ENCODE data around the gene MAP3K2.

The MAP3K2 gene

DNA sequence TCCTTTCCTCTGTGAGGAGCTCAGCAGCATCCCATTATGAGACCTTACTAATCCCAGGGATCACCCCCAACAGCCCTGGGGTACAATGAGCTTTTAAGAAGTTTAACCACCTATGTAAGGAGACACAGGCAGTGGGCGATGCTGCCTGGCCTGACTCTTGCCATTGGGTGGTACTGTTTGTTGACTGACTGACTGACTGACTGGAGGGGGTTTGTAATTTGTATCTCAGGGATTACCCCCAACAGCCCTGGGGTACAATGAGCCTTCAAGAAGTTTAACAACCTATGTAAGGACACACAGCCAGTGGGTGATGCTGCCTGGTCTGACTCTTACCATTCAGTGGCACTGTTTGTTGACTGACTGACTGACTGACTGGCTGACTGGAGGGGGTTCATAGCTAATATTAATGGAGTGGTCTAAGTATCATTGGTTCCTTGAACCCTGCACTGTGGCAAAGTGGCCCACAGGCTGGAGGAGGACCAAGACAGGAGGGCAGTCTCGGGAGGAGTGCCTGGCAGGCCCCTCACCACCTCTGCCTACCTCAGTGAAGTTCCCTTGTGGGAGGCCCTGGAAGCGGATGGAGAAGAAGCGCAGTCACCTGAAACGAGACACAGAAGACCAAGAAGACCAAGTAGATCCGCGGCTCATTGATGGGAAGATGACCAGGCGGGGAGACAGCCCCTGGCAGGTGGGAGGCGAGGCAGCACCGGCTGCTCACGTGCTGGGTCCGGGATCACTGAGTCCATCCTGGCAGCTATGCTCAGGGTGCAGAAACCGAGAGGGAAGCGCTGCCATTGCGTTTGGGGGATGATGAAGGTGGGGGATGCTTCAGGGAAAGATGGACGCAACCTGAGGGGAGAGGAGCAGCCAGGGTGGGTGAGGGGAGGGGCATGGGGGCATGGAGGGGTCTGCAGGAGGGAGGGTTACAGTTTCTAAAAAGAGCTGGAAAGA lies 38.0 kb upstream of the MAP3K2 start:
- TF ChIP-seq, protein P1, sequence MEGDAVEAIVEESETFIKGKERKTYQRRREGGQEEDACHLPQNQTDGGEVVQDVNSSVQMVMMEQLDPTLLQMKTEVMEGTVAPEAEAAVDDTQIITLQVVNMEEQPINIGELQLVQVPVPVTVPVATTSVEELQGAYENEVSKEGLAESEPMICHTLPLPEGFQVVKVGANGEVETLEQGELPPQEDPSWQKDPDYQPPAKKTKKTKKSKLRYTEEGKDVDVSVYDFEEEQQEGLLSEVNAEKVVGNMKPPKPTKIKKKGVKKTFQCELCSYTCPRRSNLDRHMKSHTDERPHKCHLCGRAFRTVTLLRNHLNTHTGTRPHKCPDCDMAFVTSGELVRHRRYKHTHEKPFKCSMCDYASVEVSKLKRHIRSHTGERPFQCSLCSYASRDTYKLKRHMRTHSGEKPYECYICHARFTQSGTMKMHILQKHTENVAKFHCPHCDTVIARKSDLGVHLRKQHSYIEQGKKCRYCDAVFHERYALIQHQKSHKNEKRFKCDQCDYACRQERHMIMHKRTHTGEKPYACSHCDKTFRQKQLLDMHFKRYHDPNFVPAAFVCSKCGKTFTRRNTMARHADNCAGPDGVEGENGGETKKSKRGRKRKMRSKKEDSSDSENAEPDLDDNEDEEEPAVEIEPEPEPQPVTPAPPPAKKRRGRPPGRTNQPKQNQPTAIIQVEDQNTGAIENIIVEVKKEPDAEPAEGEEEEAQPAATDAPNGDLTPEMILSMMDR (IDR thresholded peaks at IDR 0.05; ENCODE audit: insufficient read depth, low read length, poor library complexity, severe bottlenecking): no peak
- Histone ChIP-seq H3K27me3 (replicated peaks; ENCODE audit: control insufficient read depth, insufficient read depth, low read length) (peaks cover 2% of the 10 kb centered on the region; the same call in 1 of the 2 replicates), H3K36me3 (ENCODE audit: control insufficient read depth, insufficient read depth, low read length) (no peaks in the 10 kb centered on the region), H3K4me3 (replicated peaks; ENCODE audit: low read depth, low read length) (no peak overlapping the region)
- no peak for DNase-seq (ENCODE audit: extremely low read depth, insufficient read length)

DNA sequence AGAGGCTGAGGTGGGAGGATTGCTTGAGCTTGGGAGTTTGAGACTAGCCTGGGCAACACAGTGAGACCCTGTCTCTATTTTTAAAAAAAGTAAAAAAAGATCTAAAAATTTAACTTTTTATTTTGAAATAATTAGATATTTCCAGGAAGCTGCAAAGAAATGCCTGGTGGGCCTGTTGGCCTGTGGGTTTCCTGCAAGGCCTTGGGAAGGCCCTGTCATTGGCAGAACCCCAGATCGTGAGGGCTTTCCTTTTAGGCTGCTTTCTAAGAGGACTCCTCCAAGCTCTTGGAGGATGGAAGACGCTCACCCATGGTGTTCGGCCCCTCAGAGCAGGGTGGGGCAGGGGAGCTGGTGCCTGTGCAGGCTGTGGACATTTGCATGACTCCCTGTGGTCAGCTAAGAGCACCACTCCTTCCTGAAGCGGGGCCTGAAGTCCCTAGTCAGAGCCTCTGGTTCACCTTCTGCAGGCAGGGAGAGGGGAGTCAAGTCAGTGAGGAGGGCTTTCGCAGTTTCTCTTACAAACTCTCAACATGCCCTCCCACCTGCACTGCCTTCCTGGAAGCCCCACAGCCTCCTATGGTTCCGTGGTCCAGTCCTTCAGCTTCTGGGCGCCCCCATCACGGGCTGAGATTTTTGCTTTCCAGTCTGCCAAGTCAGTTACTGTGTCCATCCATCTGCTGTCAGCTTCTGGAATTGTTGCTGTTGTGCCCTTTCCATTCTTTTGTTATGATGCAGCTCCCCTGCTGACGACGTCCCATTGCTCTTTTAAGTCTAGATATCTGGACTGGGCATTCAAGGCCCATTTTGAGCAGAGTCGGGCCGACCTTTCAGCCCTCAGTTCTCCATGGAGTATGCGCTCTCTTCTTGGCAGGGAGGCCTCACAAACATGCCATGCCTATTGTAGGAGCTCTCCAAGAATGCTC lies 37.1 kb upstream of the MAP3K2 start:
- peaks cover 2% of the 10 kb centered on the region; the same call in 1 of the 2 replicates for H3K27me3 ChIP-seq (replicated peaks; ENCODE audit: control insufficient read depth, insufficient read depth, low read length)
- no peak for DNase-seq (ENCODE audit: extremely low read depth, insufficient read length)
- no peak overlapping the region for H3K4me3 ChIP-seq (replicated peaks; ENCODE audit: low read depth, low read length)
- TF ChIP-seq, protein P1 (IDR thresholded peaks at IDR 0.05; ENCODE audit: insufficient read depth, low read length, poor library complexity, severe bottlenecking): no peak
- H3K36me3 ChIP-seq (ENCODE audit: control insufficient read depth, insufficient read depth, low read length): no peaks in the 10 kb centered on the region

DNA sequence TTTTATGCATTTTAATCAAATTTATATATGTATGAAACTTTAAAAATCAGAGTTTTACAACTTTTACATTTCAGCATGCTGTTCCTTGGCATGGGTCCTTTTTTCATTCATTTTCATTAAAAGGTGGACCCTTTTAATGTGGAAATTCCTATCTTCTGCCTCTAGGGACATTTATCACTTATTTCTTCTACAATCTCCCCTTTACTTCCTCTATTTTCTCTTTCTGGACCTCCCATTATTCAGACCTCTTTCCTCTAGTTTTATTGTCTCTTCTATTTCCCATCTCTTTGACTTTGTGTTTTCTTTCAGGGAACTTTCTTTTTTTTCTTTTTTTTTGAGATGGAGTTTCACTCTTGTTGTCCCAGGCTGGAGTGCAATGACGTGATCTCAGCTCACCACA lies 36.1 kb upstream of the MAP3K2 start:
- H3K4me3 ChIP-seq (replicated peaks; ENCODE audit: low read depth, low read length): no peak overlapping the region
- TF ChIP-seq, protein P1 (IDR thresholded peaks at IDR 0.05; ENCODE audit: insufficient read depth, low read length, poor library complexity, severe bottlenecking): no peak
- H3K36me3 ChIP-seq (ENCODE audit: control insufficient read depth, insufficient read depth, low read length): no peaks in the 10 kb centered on the region
- H3K27me3 ChIP-seq (replicated peaks; ENCODE audit: control insufficient read depth, insufficient read depth, low read length): peaks cover 2% of the 10 kb centered on the region; the same call in 1 of the 2 replicates
- DNase-seq (ENCODE audit: extremely low read depth, insufficient read length): no peak

DNA sequence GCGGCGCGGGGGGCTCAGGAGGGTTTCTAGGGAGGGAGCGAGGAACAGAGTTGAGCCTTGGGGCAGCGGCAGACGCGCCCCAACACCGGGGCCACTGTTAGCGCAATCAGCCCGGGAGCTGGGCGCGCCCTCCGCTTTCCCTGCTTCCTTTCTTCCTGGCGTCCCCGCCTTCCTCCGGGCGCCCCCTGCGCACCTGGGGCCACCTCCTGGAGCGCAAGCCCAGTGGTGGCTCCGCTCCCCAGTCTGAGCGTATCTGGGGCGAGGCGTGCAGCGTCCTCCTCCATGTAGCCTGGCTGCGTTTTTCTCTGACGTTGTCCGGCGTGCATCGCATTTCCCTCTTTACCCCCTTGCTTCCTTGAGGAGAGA lies 35.7 kb upstream of the MAP3K2 start:
- H3K27me3 ChIP-seq (replicated peaks; ENCODE audit: control insufficient read depth, insufficient read depth, low read length): peaks cover 2% of the 10 kb centered on the region; the same call in 1 of the 2 replicates
- TF ChIP-seq, protein P1 (IDR thresholded peaks at IDR 0.05; ENCODE audit: insufficient read depth, low read length, poor library complexity, severe bottlenecking): no peak

GRCh38 chr2:127422559-127423477 lies 35.0 kb upstream of the MAP3K2 start:
- Histone ChIP-seq H3K4me3 (replicated peaks; ENCODE audit: low read depth, low read length) (peak overlapping the region; percentile 20), H3K36me3 (ENCODE audit: control insufficient read depth, insufficient read depth, low read length) (no peaks in the 10 kb centered on the region), H3K27me3 (replicated peaks; ENCODE audit: control insufficient read depth, insufficient read depth, low read length) (peaks cover 2% of the 10 kb centered on the region; the same call in 1 of the 2 replicates)
- DNase-seq (ENCODE audit: extremely low read depth, insufficient read length): no peak
- TF ChIP-seq, protein P1 (IDR thresholded peaks at IDR 0.05; ENCODE audit: insufficient read depth, low read length, poor library complexity, severe bottlenecking): no peak

More for the DNA sequence above, 35.7 kb upstream of the MAP3K2 start:
- no peaks in the 10 kb centered on the region for H3K36me3 ChIP-seq (ENCODE audit: control insufficient read depth, insufficient read depth, low read length)
- DNase-seq (ENCODE audit: extremely low read depth, insufficient read length): no peak
- peak overlapping the region; percentile 20 for H3K4me3 ChIP-seq (replicated peaks; ENCODE audit: low read depth, low read length)

Measured in GM06990 (cell line).